ACHN (cell line): ENCODE measurements around the gene IRF5.
A peak's percentile ranks its signal among the peaks of the same experiment; 100 is the strongest.
"Not testable (repeated sequence)": the region's sequence is repeated elsewhere in the genome, so short reads cannot be mapped to it uniquely, and the experiment has no call there.

Source experiments
- DNase-seq: peaks from one replicate; pipeline ENCODE4 v3.0.0-alpha.2; 2015
- in situ Hi-C: cut with HindIII; loops from 2 replicates; pipeline ENCODE4 v1.10.0; 2017; ENCODE audit warnings: low sequenced_read_pairs, low pct_ligation_motif_present, low pct_unique_long_range_greater_than_20kb

Gene IRF5

GRCh38 chr7:128933180-128933891 lies 4.4 kb upstream of the IRF5 start:
- in situ Hi-C loops: no loop called here
- DNase-seq: no peak

- in situ Hi-C loops: no loop called here
- no peak for DNase-seq
Measured at GRCh38 chr7:128934361-128935341, 3.1 kb upstream of the IRF5 start.

- DNase-seq: no peak
- in situ Hi-C loops: no loop called here
Measured at GRCh38 chr7:128935342-128935730, 2.4 kb upstream of the IRF5 start.

GRCh38 chr7:128936798-128937197 lies 929 bp upstream of the IRF5 start:
- in situ Hi-C loops: no loop called here
- DNase-seq: no peak

- no peak for DNase-seq
- in situ Hi-C loops: no loop called here
Measured at GRCh38 chr7:128937271-128937646, 468 bp upstream of the IRF5 start.

- DNase-seq: no peak
- in situ Hi-C loops: no loop called here
Measured at GRCh38 chr7:128938544-128939074, 882 bp downstream of the IRF5 start.

- in situ Hi-C loops: no loop called here
- no peak for DNase-seq
Measured at GRCh38 chr7:128939075-128939860, 1.5 kb downstream of the IRF5 start.

GRCh38 chr7:128939861-128940410 lies 2.2 kb downstream of the IRF5 start:
- in situ Hi-C loops: no loop called here
- DNase-seq: no peak

GRCh38 chr7:128940494-128941322 lies 3.0 kb downstream of the IRF5 start:
- DNase-seq: no peak
- in situ Hi-C loops: no loop called here

GRCh38 chr7:128941323-128941890 lies 3.7 kb downstream of the IRF5 start:
- no peak for DNase-seq
- in situ Hi-C loops: no loop called here

- no peak for DNase-seq
- in situ Hi-C loops: no loop called here
Measured at GRCh38 chr7:128941946-128942526, 4.3 kb downstream of the IRF5 start.

- DNase-seq, in situ Hi-C loops: not testable (repeated sequence)
Measured at GRCh38 chr7:128943251-128943650, 5.5 kb downstream of the IRF5 start.

- in situ Hi-C loops: no loop called here
- DNase-seq: no peak
Measured at GRCh38 chr7:128944487-128945236, 6.9 kb downstream of the IRF5 start.

- in situ Hi-C loops: no loop called here
- DNase-seq: no peak
Measured at GRCh38 chr7:128945668-128946366, 8.1 kb downstream of the IRF5 start.

- DNase-seq: peak; percentile 23
- in situ Hi-C loops: no loop called here
Measured at GRCh38 chr7:128946936-128947830, 9.5 kb downstream of the IRF5 start.
